ENCODE data around the gene CHCHD6. TPM values are rescaled to one million over a fixed set of nuclear protein-coding genes. Genes with fewer than 3 reads are reported as not detected.

Gene CHCHD6
- polyA plus RNA-seq, 1 donor from 2014 or later, result 102 TPM

DNA sequence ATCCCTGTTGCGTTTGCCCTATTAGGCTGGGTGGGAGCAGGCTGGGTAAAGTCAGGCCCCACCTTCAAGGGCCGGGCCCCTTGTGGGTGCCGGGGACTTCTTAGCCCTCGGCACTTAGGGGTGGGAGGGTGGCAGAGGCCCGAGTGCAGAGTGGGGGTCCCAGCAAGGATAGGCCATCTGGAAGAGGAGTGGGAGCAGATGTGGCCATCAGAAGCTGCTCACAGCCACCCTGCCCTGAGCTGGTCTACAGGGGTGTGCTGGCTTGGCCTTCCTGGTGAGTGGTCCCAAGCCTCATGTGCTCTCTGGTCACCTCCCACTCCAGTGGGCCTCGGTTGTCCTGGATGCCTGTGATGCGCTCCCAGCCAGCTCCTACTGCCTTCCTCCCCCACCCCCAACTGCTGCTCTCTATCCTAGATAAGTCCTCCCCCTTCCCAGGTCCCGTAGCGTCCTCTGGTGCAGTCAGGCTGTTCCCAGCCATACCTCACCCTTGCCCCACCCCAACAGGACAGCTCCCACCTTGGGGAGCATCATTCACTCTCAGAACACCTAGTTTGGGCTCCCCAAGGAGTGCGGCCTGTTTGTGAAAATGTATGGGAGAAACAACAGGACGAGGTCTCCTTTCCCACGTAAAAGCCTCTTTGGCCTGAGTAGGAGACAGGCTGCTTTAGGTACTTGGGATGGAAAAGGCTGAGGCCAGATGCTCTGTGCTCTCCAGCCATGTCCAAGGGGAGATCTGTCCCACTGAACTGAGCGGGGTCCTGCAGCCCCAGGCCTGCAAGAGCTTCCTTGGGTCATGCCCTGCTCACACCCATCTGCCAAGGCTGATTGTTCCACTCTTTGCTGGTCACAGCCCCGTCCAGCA is 254.0 kb downstream of the CHCHD6 start:
- Histone ChIP-seq H3K27me3 (ENCODE audit: insufficient read depth, low read depth, low read length) (no peaks in the 10 kb centered on the region), H4K20me1 (ENCODE audit: insufficient read depth) (no peaks in the 10 kb centered on the region), H3K27ac (ENCODE audit: low read length) (no peak overlapping the region), H3K9me3 (ENCODE audit: low read length) (no peaks in the 10 kb centered on the region), H3K79me2 (replicated peaks; ENCODE audit: insufficient read depth, low read length) (no peaks in the 10 kb centered on the region), H3F3A (ENCODE audit: insufficient read depth, low read length, poor library complexity, severe bottlenecking) (no peaks in the 10 kb centered on the region), H3K9me2 (ENCODE audit: insufficient read depth, low read length) (no peaks in the 10 kb centered on the region), H3K36me3 (ENCODE audit: insufficient read depth, low read length) (no peaks in the 10 kb centered on the region), H3K9ac (ENCODE audit: low read length) (no peak overlapping the region), H2AFZ (ENCODE audit: low read depth, low read length) (no peak overlapping the region), H3K4me2 (ENCODE audit: low read length) (no peak overlapping the region), H3K4me3 (ENCODE audit: low read length) (no peak overlapping the region)
- no peak for TF ChIP-seq MXI1 (conservative IDR thresholded peaks at IDR 0.05; ENCODE audit: poor library complexity, severe bottlenecking)
- no peak for TF ChIP-seq TAF1 (IDR thresholded peaks at IDR 0.05; ENCODE audit: low read depth)
- TF ChIP-seq, protein P1, sequence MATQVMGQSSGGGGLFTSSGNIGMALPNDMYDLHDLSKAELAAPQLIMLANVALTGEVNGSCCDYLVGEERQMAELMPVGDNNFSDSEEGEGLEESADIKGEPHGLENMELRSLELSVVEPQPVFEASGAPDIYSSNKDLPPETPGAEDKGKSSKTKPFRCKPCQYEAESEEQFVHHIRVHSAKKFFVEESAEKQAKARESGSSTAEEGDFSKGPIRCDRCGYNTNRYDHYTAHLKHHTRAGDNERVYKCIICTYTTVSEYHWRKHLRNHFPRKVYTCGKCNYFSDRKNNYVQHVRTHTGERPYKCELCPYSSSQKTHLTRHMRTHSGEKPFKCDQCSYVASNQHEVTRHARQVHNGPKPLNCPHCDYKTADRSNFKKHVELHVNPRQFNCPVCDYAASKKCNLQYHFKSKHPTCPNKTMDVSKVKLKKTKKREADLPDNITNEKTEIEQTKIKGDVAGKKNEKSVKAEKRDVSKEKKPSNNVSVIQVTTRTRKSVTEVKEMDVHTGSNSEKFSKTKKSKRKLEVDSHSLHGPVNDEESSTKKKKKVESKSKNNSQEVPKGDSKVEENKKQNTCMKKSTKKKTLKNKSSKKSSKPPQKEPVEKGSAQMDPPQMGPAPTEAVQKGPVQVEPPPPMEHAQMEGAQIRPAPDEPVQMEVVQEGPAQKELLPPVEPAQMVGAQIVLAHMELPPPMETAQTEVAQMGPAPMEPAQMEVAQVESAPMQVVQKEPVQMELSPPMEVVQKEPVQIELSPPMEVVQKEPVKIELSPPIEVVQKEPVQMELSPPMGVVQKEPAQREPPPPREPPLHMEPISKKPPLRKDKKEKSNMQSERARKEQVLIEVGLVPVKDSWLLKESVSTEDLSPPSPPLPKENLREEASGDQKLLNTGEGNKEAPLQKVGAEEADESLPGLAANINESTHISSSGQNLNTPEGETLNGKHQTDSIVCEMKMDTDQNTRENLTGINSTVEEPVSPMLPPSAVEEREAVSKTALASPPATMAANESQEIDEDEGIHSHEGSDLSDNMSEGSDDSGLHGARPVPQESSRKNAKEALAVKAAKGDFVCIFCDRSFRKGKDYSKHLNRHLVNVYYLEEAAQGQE (IDR thresholded peaks at IDR 0.05; ENCODE audit: borderline replicate concordance), result no peak
- no peak for TF ChIP-seq SMC3 (conservative IDR thresholded peaks at IDR 0.05; ENCODE audit: poor library complexity)
- TF ChIP-seq RAD21 (conservative IDR thresholded peaks at IDR 0.05), result no peak
- TF ChIP-seq, protein P2, sequence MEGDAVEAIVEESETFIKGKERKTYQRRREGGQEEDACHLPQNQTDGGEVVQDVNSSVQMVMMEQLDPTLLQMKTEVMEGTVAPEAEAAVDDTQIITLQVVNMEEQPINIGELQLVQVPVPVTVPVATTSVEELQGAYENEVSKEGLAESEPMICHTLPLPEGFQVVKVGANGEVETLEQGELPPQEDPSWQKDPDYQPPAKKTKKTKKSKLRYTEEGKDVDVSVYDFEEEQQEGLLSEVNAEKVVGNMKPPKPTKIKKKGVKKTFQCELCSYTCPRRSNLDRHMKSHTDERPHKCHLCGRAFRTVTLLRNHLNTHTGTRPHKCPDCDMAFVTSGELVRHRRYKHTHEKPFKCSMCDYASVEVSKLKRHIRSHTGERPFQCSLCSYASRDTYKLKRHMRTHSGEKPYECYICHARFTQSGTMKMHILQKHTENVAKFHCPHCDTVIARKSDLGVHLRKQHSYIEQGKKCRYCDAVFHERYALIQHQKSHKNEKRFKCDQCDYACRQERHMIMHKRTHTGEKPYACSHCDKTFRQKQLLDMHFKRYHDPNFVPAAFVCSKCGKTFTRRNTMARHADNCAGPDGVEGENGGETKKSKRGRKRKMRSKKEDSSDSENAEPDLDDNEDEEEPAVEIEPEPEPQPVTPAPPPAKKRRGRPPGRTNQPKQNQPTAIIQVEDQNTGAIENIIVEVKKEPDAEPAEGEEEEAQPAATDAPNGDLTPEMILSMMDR (IDR thresholded peaks at IDR 0.05; ENCODE audit: poor library complexity, severe bottlenecking), result no peak
- no peak for TF ChIP-seq EZH2 (IDR thresholded peaks at IDR 0.05; ENCODE audit: borderline replicate concordance, insufficient read depth, low read length, poor library complexity, severe bottlenecking)
- TF ChIP-seq POLR2AphosphoS5 (IDR thresholded peaks at IDR 0.05), result no peak
- TF ChIP-seq EP300 (conservative IDR thresholded peaks at IDR 0.05; ENCODE audit: poor library complexity, severe bottlenecking), result no peak

GRCh38 chr3:126958638-126959085 is 254.6 kb downstream of the CHCHD6 start:
- Histone ChIP-seq H3K79me2 (replicated peaks; ENCODE audit: insufficient read depth, low read length) (no peaks in the 10 kb centered on the region), H3K9ac (ENCODE audit: low read length) (no peak overlapping the region), H3K27me3 (ENCODE audit: insufficient read depth, low read depth, low read length) (no peaks in the 10 kb centered on the region), H3K27ac (ENCODE audit: low read length) (no peak overlapping the region), H3K36me3 (ENCODE audit: insufficient read depth, low read length) (no peaks in the 10 kb centered on the region), H3K4me2 (ENCODE audit: low read length) (no peak overlapping the region), H3K9me2 (ENCODE audit: insufficient read depth, low read length) (no peaks in the 10 kb centered on the region), H4K20me1 (ENCODE audit: insufficient read depth) (no peaks in the 10 kb centered on the region), H3K9me3 (ENCODE audit: low read length) (no peaks in the 10 kb centered on the region), H3F3A (ENCODE audit: insufficient read depth, low read length, poor library complexity, severe bottlenecking) (no peaks in the 10 kb centered on the region), H3K4me3 (ENCODE audit: low read length) (no peak overlapping the region), H2AFZ (ENCODE audit: low read depth, low read length) (no peak overlapping the region)
- TF ChIP-seq TAF1 (IDR thresholded peaks at IDR 0.05; ENCODE audit: low read depth) (no peak), EP300 (conservative IDR thresholded peaks at IDR 0.05; ENCODE audit: poor library complexity, severe bottlenecking) (no peak), RAD21 (conservative IDR thresholded peaks at IDR 0.05) (no peak), SMC3 (conservative IDR thresholded peaks at IDR 0.05; ENCODE audit: poor library complexity) (no peak), EZH2 (IDR thresholded peaks at IDR 0.05; ENCODE audit: borderline replicate concordance, insufficient read depth, low read length, poor library complexity, severe bottlenecking) (no peak), MXI1 (conservative IDR thresholded peaks at IDR 0.05; ENCODE audit: poor library complexity, severe bottlenecking) (no peak), POLR2AphosphoS5 (IDR thresholded peaks at IDR 0.05) (no peak)
- TF ChIP-seq, protein P1 (IDR thresholded peaks at IDR 0.05; ENCODE audit: borderline replicate concordance), result no peak
- TF ChIP-seq, protein P2 (IDR thresholded peaks at IDR 0.05; ENCODE audit: poor library complexity, severe bottlenecking), result no peak

Data from neural cell (in vitro differentiated cells).